CD4-positive, alpha-beta T cell (primary cell): ENCODE measurements around the gene GPC6. TPM values are rescaled to one million over a fixed set of nuclear protein-coding genes. Genes with fewer than 3 reads are reported as not detected.

Experiments used
- ATAC-seq: fragments of 200-7000 bp; cut with Tn5 transposase; one replicate; pipeline ENCODE4 v1.10.0; 2022; ENCODE audit warnings: mild to moderate bottlenecking; ENCODE audit not compliant: poor library complexity
- CTCF ChIA-PET: fragments of 350-600 bp; sonication (Branson Sonifier 250); formaldehyde crosslinking; loops from one replicate; lab custom pipeline; 2021; ENCODE audit warnings: antibody characterized with exemption, inconsistent platforms; lab: Charles Lee
- POLR2A ChIA-PET: fragments of 350-600 bp; sonication (Branson Sonifier 250); formaldehyde crosslinking; loops from one replicate; lab custom pipeline; 2021; ENCODE audit warnings: antibody characterized with exemption, inconsistent platforms; lab: Charles Lee
- DNase-seq, 14 experiments: peaks; one replicate each; pipeline ENCODE4 v3.0.0-alpha.2; 2013 to 2020; ENCODE audit warnings: mixed read lengths in 2 of 14
- H3K27ac ChIP-seq, 2 donors: one replicate each; pipeline versions ENCODE4 v1.5.1 to v1.7.0; 2013; ENCODE audit warnings: low read length in 2 of 2, low read depth in 1 of 2, mild to moderate bottlenecking in 1 of 2
- H3K27me3 ChIP-seq, 2 experiments: 1 replicate in 1 of 2; 2 replicates in 1 of 2; pipeline versions ENCODE4 v1.6.1 to v1.7.0; 2013; ENCODE audit warnings: low read length in 2 of 2, control low read depth in 1 of 2, mild to moderate bottlenecking in 1 of 2, moderate library complexity in 1 of 2; ENCODE audit not compliant: insufficient read depth in 2 of 2, control insufficient read depth in 1 of 2
- H3K36me3 ChIP-seq: one replicate; pipeline ENCODE4 v1.6.1; 2013; ENCODE audit warnings: low read length, control low read depth; ENCODE audit not compliant: insufficient read depth
- H3K4me1 ChIP-seq: one replicate; pipeline ENCODE4 v1.6.1; 2013; ENCODE audit warnings: low read length, control low read depth; ENCODE audit not compliant: insufficient read depth
- H3K4me3 ChIP-seq: one replicate; pipeline ENCODE4 v1.5.1; 2013; ENCODE audit warnings: mild to moderate bottlenecking, low read length, moderate library complexity
- H3K9me3 ChIP-seq, 2 experiments: 1 replicate in 1 of 2; 2 replicates in 1 of 2; pipeline versions ENCODE4 v1.6.1 to v1.7.0; 2013; ENCODE audit warnings: low read length in 2 of 2, mild to moderate bottlenecking in 2 of 2, control low read depth in 1 of 2, moderate library complexity in 1 of 2; ENCODE audit not compliant: control insufficient read depth in 1 of 2, insufficient read depth in 1 of 2
- H3K27ac Mint-ChIP-seq: one replicate; pipeline ENCODE4 v1.8.0; 2020; ENCODE audit warnings: mixed read lengths
- H3K27me3 Mint-ChIP-seq: one replicate; pipeline ENCODE4 v1.8.0; 2021; ENCODE audit warnings: mixed read lengths
- H3K36me3 Mint-ChIP-seq: one replicate; pipeline ENCODE4 v1.8.0; 2021; ENCODE audit warnings: low read depth, mixed read lengths
- H3K4me1 Mint-ChIP-seq: one replicate; pipeline ENCODE4 v1.8.0; 2021; ENCODE audit warnings: low read depth, mixed read lengths
- H3K4me3 Mint-ChIP-seq: one replicate; pipeline ENCODE4 v1.8.0; 2020; ENCODE audit warnings: mild to moderate bottlenecking, mixed read lengths
- H3K9me3 Mint-ChIP-seq: one replicate; pipeline ENCODE4 v1.8.0; 2020; ENCODE audit warnings: mixed read lengths
- CTCF ChIP-seq: fragments of 200-600 bp; IDR thresholded peaks from one replicate; pipeline ENCODE4 v1.8.0; 2022; ENCODE audit warnings: antibody characterized with exemption, mild to moderate bottlenecking
- intact Hi-C, 2 experiments: fragments of 100-400 bp; cut with DNase I in 1 of 2; cut with micrococcal nuclease in 1 of 2; formaldehyde crosslinking; loops; one replicate each; pipeline versions ENCODE4 v1.15.1 to v1.9.0; 2023 to 2025; cut with DNase I, micrococcal nuclease
- total RNA-seq, 174 experiments: library from RNA in 2 of 174; stranded (reverse) in 2 of 174; gene quantifications; one replicate each; pipeline ENCODE4 v1.2.3 and lab custom pipeline; 2021 to 2026

GPC6 gene
- total RNA-seq, 2 experiments from 2014 or later, result not detected

GRCh38 chr13:94263038-94263437 lies 1036.4 kb downstream of the GPC6 start:
- intact Hi-C loops, result no loop called here
- CTCF ChIA-PET, result no interaction called here
- TF ChIP-seq CTCF, result no peak
- no peaks in the 10 kb centered on the region for H3K9me3 ChIP-seq
- Mint-ChIP-seq H3K4me3 (no peak overlapping the region), H3K27me3 (no peaks in the 10 kb centered on the region), H3K36me3 (no peaks in the 10 kb centered on the region), H3K4me1 (no peaks in the 10 kb centered on the region), H3K27ac (no peak overlapping the region), H3K9me3 (no peaks in the 10 kb centered on the region)
- H3K4me3 ChIP-seq, result no peak overlapping the region
- H3K27ac ChIP-seq, result no peak overlapping the region
- H3K27me3 ChIP-seq, result no peaks in the 10 kb centered on the region
- ATAC-seq, result no peak
- H3K36me3 ChIP-seq, result no peaks in the 10 kb centered on the region
- H3K4me1 ChIP-seq, result no peaks in the 10 kb centered on the region
- DNase-seq, result no peak
- POLR2A ChIA-PET, result no interaction called here

- CTCF ChIA-PET, result no interaction called here
- TF ChIP-seq CTCF, result no peak
These were observed 1041.2 kb downstream of the GPC6 start for GRCh38 chr13:94267581-94268366.

GRCh38 chr13:94268661-94269060 lies 1042.1 kb downstream of the GPC6 start:
- H3K9me3 ChIP-seq, result no peaks in the 10 kb centered on the region
- no peaks in the 10 kb centered on the region for H3K27me3 Mint-ChIP-seq
- ChIA-PET CTCF (no interaction called here), POLR2A (no interaction called here)
- no peaks in the 10 kb centered on the region for H3K36me3 ChIP-seq
- H3K27ac ChIP-seq, result no peak overlapping the region
- no peak overlapping the region for H3K4me3 Mint-ChIP-seq
- H3K36me3 Mint-ChIP-seq, result no peaks in the 10 kb centered on the region
- H3K27ac Mint-ChIP-seq, result no peak overlapping the region
- H3K27me3 ChIP-seq, result no peaks in the 10 kb centered on the region
- DNase-seq (no peak), ATAC-seq (no peak)
- no peak overlapping the region for H3K4me3 ChIP-seq
- H3K9me3 Mint-ChIP-seq, result no peaks in the 10 kb centered on the region
- intact Hi-C loops, result no loop called here
- H3K4me1 ChIP-seq, result no peaks in the 10 kb centered on the region
- no peak for TF ChIP-seq CTCF
- H3K4me1 Mint-ChIP-seq, result no peaks in the 10 kb centered on the region

More at GRCh38 chr13:94267581-94268366, 1041.2 kb downstream of the GPC6 start:
- no peaks in the 10 kb centered on the region for H3K27me3 Mint-ChIP-seq
- H3K36me3 Mint-ChIP-seq, result no peaks in the 10 kb centered on the region
- no peak for DNase-seq
- Histone ChIP-seq H3K27ac (no peak overlapping the region), H3K4me1 (no peaks in the 10 kb centered on the region), H3K27me3 (no peaks in the 10 kb centered on the region), H3K36me3 (no peaks in the 10 kb centered on the region), H3K4me3 (no peak overlapping the region), H3K9me3 (no peaks in the 10 kb centered on the region)
- POLR2A ChIA-PET, result no interaction called here
- H3K4me1 Mint-ChIP-seq, result no peaks in the 10 kb centered on the region
- intact Hi-C loops, result no loop called here
- H3K9me3 Mint-ChIP-seq, result no peaks in the 10 kb centered on the region
- no peak overlapping the region for H3K4me3 Mint-ChIP-seq
- no peak for ATAC-seq
- no peak overlapping the region for H3K27ac Mint-ChIP-seq
